GM18511 (cell line): ENCODE data around the gene FKBP7.
A peak's percentile ranks its signal among the peaks of the same experiment; 100 is the strongest.
"Not testable (repeated sequence)": the region's sequence is repeated elsewhere in the genome, so short reads cannot be mapped to it uniquely, and the experiment has no call there.

Source experiments
- ATAC-seq: cut with Tn5 transposase; IDR thresholded peaks from one replicate; pipeline ENCODE4 v1.9.1; 2021; ENCODE audit warnings: mild to moderate bottlenecking, moderate library complexity; ENCODE audit not compliant: unreplicated experiment

Gene FKBP7

GRCh38 chr2:178450524-178450773 is 28.0 kb downstream of the FKBP7 start:
- ATAC-seq, result peak; percentile 52

- peak; percentile 10 for ATAC-seq
Measured at GRCh38 chr2:178449700-178450523, 28.5 kb downstream of the FKBP7 start.

- ATAC-seq, result no peak
Measured at GRCh38 chr2:178448968-178449661, 29.3 kb downstream of the FKBP7 start.

GRCh38 chr2:178441426-178441825 is 37.0 kb downstream of the FKBP7 start:
- no peak for ATAC-seq

- ATAC-seq, result no peak
Measured at GRCh38 chr2:178436662-178437061, 41.7 kb downstream of the FKBP7 start.

GRCh38 chr2:178429336-178429735 is 49.1 kb downstream of the FKBP7 start:
- ATAC-seq, result no peak

GRCh38 chr2:178428396-178428806 is 50.0 kb downstream of the FKBP7 start:
- no peak for ATAC-seq

GRCh38 chr2:178427458-178427857 is 50.9 kb downstream of the FKBP7 start:
- ATAC-seq, result no peak

- no peak for ATAC-seq
Measured at GRCh38 chr2:178426388-178426787, 52.0 kb downstream of the FKBP7 start.

GRCh38 chr2:178425255-178425827 is 53.1 kb downstream of the FKBP7 start:
- ATAC-seq, result no peak

GRCh38 chr2:178423746-178424145 is 54.7 kb downstream of the FKBP7 start:
- ATAC-seq, result not testable (repeated sequence)

GRCh38 chr2:178422097-178422496 is 56.3 kb downstream of the FKBP7 start:
- ATAC-seq, result no peak

- no peak for ATAC-seq
Measured at GRCh38 chr2:178420463-178420999, 57.9 kb downstream of the FKBP7 start.

- no peak for ATAC-seq
Measured at GRCh38 chr2:178419123-178419522, 59.3 kb downstream of the FKBP7 start.

- no peak for ATAC-seq
Measured at GRCh38 chr2:178418426-178418825, 60.0 kb downstream of the FKBP7 start.

- ATAC-seq, result no peak
Measured at GRCh38 chr2:178417916-178418315, 60.5 kb downstream of the FKBP7 start.

GRCh38 chr2:178415979-178416378 is 62.4 kb downstream of the FKBP7 start:
- ATAC-seq, result no peak

GRCh38 chr2:178414266-178415247 is 63.8 kb downstream of the FKBP7 start:
- peak; percentile 77 for ATAC-seq
